ENCODE results near the gene CRTC1. TPM values are rescaled to one million over a fixed set of nuclear protein-coding genes. Genes with fewer than 3 reads are reported as not detected.
"Not testable (repeated sequence)": the region's sequence is repeated elsewhere in the genome, so short reads cannot be mapped to it uniquely, and the experiment has no call there.

The CRTC1 gene
- total and polyA plus RNA-seq, 2 experiments from 2014 or later = 1.2 to 5.1 TPM

GRCh38 chr19:18725841-18726770 is 42.6 kb downstream of the CRTC1 start:
- Histone ChIP-seq H4K20me1 (ENCODE audit: insufficient read depth) (no peaks in the 10 kb centered on the region; the same call in 1 of the 2 replicates), H3K79me2 (ENCODE audit: insufficient read depth) (no peaks in the 10 kb centered on the region), H3K36me3 (ENCODE audit: low read depth) (no peaks in the 10 kb centered on the region), H3K4me3 (no peak overlapping the region), H3K9me2 (ENCODE audit: insufficient read depth) (no peaks in the 10 kb centered on the region), H3K9ac (no peak overlapping the region), H2AFZ (no peak overlapping the region), H3K27me3 (replicated peaks; ENCODE audit: insufficient read depth) (no peaks in the 10 kb centered on the region), H3K4me1 (ENCODE audit: insufficient read depth) (no peaks in the 10 kb centered on the region), H3K27ac (no peak overlapping the region), H3K9me3 (ENCODE audit: low read depth) (no peaks in the 10 kb centered on the region), H3F3A (ENCODE audit: insufficient read depth) (no peaks in the 10 kb centered on the region), H3K4me2 (ENCODE audit: unreplicated experiment) (no peak overlapping the region)
- no peak for TF ChIP-seq EZH2 (IDR thresholded peaks at IDR 0.05; ENCODE audit: insufficient read depth, poor library complexity, severe bottlenecking)
- TF ChIP-seq EZH2phosphoT487 (IDR thresholded peaks at IDR 0.05; ENCODE audit: insufficient read depth, low read depth) = no peak
- peak; percentile 12 for DNase-seq
- 88% methylated on average over 29 to 30 of the region's 30 CpGs for WGBS, 2 experiments (ENCODE audit: low coverage in 1 of 2, low lambda C conversion rate in 2 of 2, missing lambda C conversion rate in 2 of 2)
- in situ Hi-C loops (cut with MboI) = no loop called here

GRCh38 chr19:18726846-18727245 is 43.4 kb downstream of the CRTC1 start:
- in situ Hi-C loops (cut with MboI) = no loop called here
- no peaks in the 10 kb centered on the region for H3K36me3 ChIP-seq (ENCODE audit: low read depth)
- H3K4me2 ChIP-seq (ENCODE audit: unreplicated experiment) = no peak overlapping the region
- H3F3A ChIP-seq (ENCODE audit: insufficient read depth) = no peaks in the 10 kb centered on the region
- no peaks in the 10 kb centered on the region; the same call in 1 of the 2 replicates for H4K20me1 ChIP-seq (ENCODE audit: insufficient read depth)
- TF ChIP-seq EZH2 (IDR thresholded peaks at IDR 0.05; ENCODE audit: insufficient read depth, poor library complexity, severe bottlenecking) (no peak), EZH2phosphoT487 (IDR thresholded peaks at IDR 0.05; ENCODE audit: insufficient read depth, low read depth) (no peak)
- 87 to 93% methylated on average over 5 to 6 of the region's 6 CpGs for WGBS, 2 experiments (ENCODE audit: low coverage in 1 of 2, low lambda C conversion rate in 2 of 2, missing lambda C conversion rate in 2 of 2)
- H3K4me1 ChIP-seq (ENCODE audit: insufficient read depth) = no peaks in the 10 kb centered on the region
- no peaks in the 10 kb centered on the region for H3K9me3 ChIP-seq (ENCODE audit: low read depth)
- H3K9ac ChIP-seq = no peak overlapping the region
- H3K4me3 ChIP-seq = no peak overlapping the region
- H3K9me2 ChIP-seq (ENCODE audit: insufficient read depth) = no peaks in the 10 kb centered on the region
- no peak overlapping the region for H3K27ac ChIP-seq
- H3K79me2 ChIP-seq (ENCODE audit: insufficient read depth) = no peaks in the 10 kb centered on the region
- no peak overlapping the region for H2AFZ ChIP-seq
- no peak for DNase-seq
- no peaks in the 10 kb centered on the region for H3K27me3 ChIP-seq (replicated peaks; ENCODE audit: insufficient read depth)

GRCh38 chr19:18727602-18728001 is 44.1 kb downstream of the CRTC1 start:
- H3K9ac ChIP-seq; in situ Hi-C loops (cut with MboI); H3K4me1 ChIP-seq (ENCODE audit: insufficient read depth); DNase-seq; H4K20me1 ChIP-seq (ENCODE audit: insufficient read depth); H3K79me2 ChIP-seq (ENCODE audit: insufficient read depth); H3K4me2 ChIP-seq (ENCODE audit: unreplicated experiment); H3K4me3 ChIP-seq; H3K36me3 ChIP-seq (ENCODE audit: low read depth); H3K9me3 ChIP-seq (ENCODE audit: low read depth); H2AFZ ChIP-seq; H3K27me3 ChIP-seq (replicated peaks; ENCODE audit: insufficient read depth); H3K9me2 ChIP-seq (ENCODE audit: insufficient read depth); H3K27ac ChIP-seq; H3F3A ChIP-seq (ENCODE audit: insufficient read depth): not testable (repeated sequence)
- WGBS, 2 experiments (ENCODE audit: low coverage in 1 of 2, low lambda C conversion rate in 2 of 2, missing lambda C conversion rate in 2 of 2) = 95 to 98% methylated on average over 5 to 6 of the region's 6 CpGs

GRCh38 chr19:18729933-18730530 is 46.6 kb downstream of the CRTC1 start:
- no peak overlapping the region for H3K4me3 ChIP-seq
- 93 to 94% methylated on average over 16 to 18 of the region's 18 CpGs for WGBS, 2 experiments (ENCODE audit: low coverage in 1 of 2, low lambda C conversion rate in 2 of 2, missing lambda C conversion rate in 2 of 2)
- DNase-seq = no peak
- H3F3A ChIP-seq (ENCODE audit: insufficient read depth) = no peaks in the 10 kb centered on the region
- H3K9me3 ChIP-seq (ENCODE audit: low read depth) = no peaks in the 10 kb centered on the region
- TF ChIP-seq EZH2 (IDR thresholded peaks at IDR 0.05; ENCODE audit: insufficient read depth, poor library complexity, severe bottlenecking) = no peak
- TF ChIP-seq EZH2phosphoT487 (IDR thresholded peaks at IDR 0.05; ENCODE audit: insufficient read depth, low read depth) = no peak
- no peak overlapping the region for H2AFZ ChIP-seq
- H3K36me3 ChIP-seq (ENCODE audit: low read depth) = no peaks in the 10 kb centered on the region
- no peaks in the 10 kb centered on the region for H3K27me3 ChIP-seq (replicated peaks; ENCODE audit: insufficient read depth)
- in situ Hi-C loops (cut with MboI) = no loop called here
- no peaks in the 10 kb centered on the region; the same call in 1 of the 2 replicates for H4K20me1 ChIP-seq (ENCODE audit: insufficient read depth)
- H3K4me1 ChIP-seq (ENCODE audit: insufficient read depth) = no peaks in the 10 kb centered on the region
- H3K27ac ChIP-seq = no peak overlapping the region
- no peak overlapping the region for H3K4me2 ChIP-seq (ENCODE audit: unreplicated experiment)
- H3K79me2 ChIP-seq (ENCODE audit: insufficient read depth) = no peaks in the 10 kb centered on the region
- H3K9me2 ChIP-seq (ENCODE audit: insufficient read depth) = no peaks in the 10 kb centered on the region
- H3K9ac ChIP-seq = no peak overlapping the region
